H1 (cell line): Measurements from ENCODE around the gene GPD1. TPM values are rescaled to one million over a fixed set of nuclear protein-coding genes. Genes with fewer than 3 reads are reported as not detected.

Source experiments
- BCL11A ChIP-seq, 2 experiments: IDR thresholded peaks; one replicate each; pipeline ENCODE4 v1.6.1; 2011; ENCODE audit warnings: low read depth in 2 of 2, low read length in 2 of 2, mild to moderate bottlenecking in 2 of 2
- CHD7 ChIP-seq: fragments of 300-600 bp; sonication (generic); IDR thresholded peaks from 2 replicates; pipeline ENCODE4 v1.7.1; 2012; ENCODE audit warnings: low read length, moderate library complexity, mild to moderate bottlenecking, inconsistent platforms; ENCODE audit not compliant: insufficient replicate concordance
- CREB1 ChIP-seq: IDR thresholded peaks from 2 replicates; pipeline ENCODE4 v1.6.1; 2012; ENCODE audit warnings: inconsistent platforms
- SP1 ChIP-seq: IDR thresholded peaks from 2 replicates; pipeline ENCODE4 v1.6.1; 2011; ENCODE audit warnings: low read depth, low read length
- polyA plus RNA-seq, 7 experiments: library from polyadenylated mRNA; depleted of rRNA in 3 of 7; stranded (reverse) in 5 of 7; unstranded in 2 of 7; fragments of >200 nt in 5 of 7; fragments of 200-250 nt in 2 of 7; gene quantifications; 1 replicate in 5 of 7; 2 replicates in 1 of 7; 4 replicates in 1 of 7; pipeline versions ENCODE4 v1.2.1 to v1.2.3, GENCODE V29; 2011 to 2013; ENCODE audit warnings: missing spikeins in 2 of 7, mixed read lengths in 2 of 7
- total RNA-seq: library from RNA; stranded (reverse); fragmentation: NEBNext Ultra II Directional; extraction: Animal tissue kit (Norgen Biotek cat#: 25700); gene quantifications from 2 replicates; pipeline ENCODE4 v1.2.1, GENCODE V29; 2021

GPD1 gene
- total and polyA plus RNA-seq, 2 of the 8 experiments (the other 6 are each of a cell fraction or from before 2014, with no cell fraction given): 0.45 to 0.74 TPM

GRCh38 chr12:50058743-50059312 lies 45.0 kb upstream of the GPD1 start (continued):
- TF ChIP-seq CHD7 (no peak), CREB1 (no peak), SP1 (no peak), BCL11A (IDR thresholded peaks at IDR 0.05; ENCODE audit: low read depth in 2 of 2, low read length in 2 of 2) (no peak)
